Measurements from ENCODE around the gene TWIST2.

DNA sequence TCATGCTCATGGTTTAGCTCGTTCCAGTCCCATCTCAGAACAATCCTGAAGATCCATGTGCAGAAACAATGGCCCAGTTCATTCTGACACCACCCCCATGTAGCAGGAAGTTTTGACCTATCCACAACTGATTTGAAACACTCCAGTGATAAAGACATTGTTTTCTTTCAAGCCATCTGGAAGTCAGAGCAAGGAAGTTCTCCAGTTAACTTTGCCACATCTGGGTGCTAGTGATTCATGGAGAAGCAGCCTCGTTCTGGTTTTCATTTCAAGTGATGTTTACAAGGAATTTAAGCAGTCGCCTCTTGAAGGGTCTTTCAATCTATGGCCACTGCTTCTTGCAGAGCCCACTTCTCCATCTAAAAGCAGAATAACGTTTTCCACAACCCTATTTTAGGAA is 36.6 kb upstream of the TWIST2 start:
- TF ChIP-seq, protein P1, sequence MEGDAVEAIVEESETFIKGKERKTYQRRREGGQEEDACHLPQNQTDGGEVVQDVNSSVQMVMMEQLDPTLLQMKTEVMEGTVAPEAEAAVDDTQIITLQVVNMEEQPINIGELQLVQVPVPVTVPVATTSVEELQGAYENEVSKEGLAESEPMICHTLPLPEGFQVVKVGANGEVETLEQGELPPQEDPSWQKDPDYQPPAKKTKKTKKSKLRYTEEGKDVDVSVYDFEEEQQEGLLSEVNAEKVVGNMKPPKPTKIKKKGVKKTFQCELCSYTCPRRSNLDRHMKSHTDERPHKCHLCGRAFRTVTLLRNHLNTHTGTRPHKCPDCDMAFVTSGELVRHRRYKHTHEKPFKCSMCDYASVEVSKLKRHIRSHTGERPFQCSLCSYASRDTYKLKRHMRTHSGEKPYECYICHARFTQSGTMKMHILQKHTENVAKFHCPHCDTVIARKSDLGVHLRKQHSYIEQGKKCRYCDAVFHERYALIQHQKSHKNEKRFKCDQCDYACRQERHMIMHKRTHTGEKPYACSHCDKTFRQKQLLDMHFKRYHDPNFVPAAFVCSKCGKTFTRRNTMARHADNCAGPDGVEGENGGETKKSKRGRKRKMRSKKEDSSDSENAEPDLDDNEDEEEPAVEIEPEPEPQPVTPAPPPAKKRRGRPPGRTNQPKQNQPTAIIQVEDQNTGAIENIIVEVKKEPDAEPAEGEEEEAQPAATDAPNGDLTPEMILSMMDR (IDR thresholded peaks at IDR 0.05): no peak
- TF ChIP-seq POLR2A (IDR thresholded peaks at IDR 0.05): no peak
- no peak for TF ChIP-seq POLR2AphosphoS5 (IDR thresholded peaks at IDR 0.05)

Measured in prostate gland (tissue), 2 donors.